HEK293 (cell line): ENCODE data around the gene MECR.
"Not testable (repeated sequence)": the region's sequence is repeated elsewhere in the genome, so short reads cannot be mapped to it uniquely, and the experiment has no call there.

Experiments
- CTCF ChIA-PET: fragments of 350-600 bp; formaldehyde crosslinking; extraction: SDS; loops from one replicate; lab custom pipeline; 2021; ENCODE audit warnings: antibody characterized with exemption; lab: Yijun Ruan, JAX
- POLR2A ChIA-PET: fragments of 300-600 bp; formaldehyde crosslinking; extraction: SDS; loops from one replicate; lab custom pipeline; 2020; ENCODE audit warnings: antibody characterized with exemption, inconsistent platforms; lab: Yijun Ruan, JAX
- H3K27ac ChIP-seq: fragments of 200-500 bp; sonication (Bioruptor generic); 2 replicates; pipeline ENCODE4 v1.5.1; 2014; ENCODE audit warnings: low read depth, low read length, control low read depth, inconsistent platforms; ENCODE audit errors: extremely low read depth
- H3K36me3 ChIP-seq, 2 experiments: fragments of 200-500 bp in 1 of 2; sonication (Bioruptor generic) in 1 of 2; 1 replicate in 1 of 2; 2 replicates in 1 of 2; pipeline ENCODE4 v1.5.1; 2014 to 2017; ENCODE audit warnings: inconsistent platforms in 2 of 2, low read length in 2 of 2; ENCODE audit not compliant: control insufficient read depth in 2 of 2, insufficient read depth in 1 of 2
- H3K4me1 ChIP-seq: fragments of 200-500 bp; sonication (Bioruptor generic); 2 replicates; pipeline ENCODE4 v1.5.1; 2014; ENCODE audit warnings: mild to moderate bottlenecking, low read length, inconsistent platforms; ENCODE audit not compliant: control insufficient read depth, insufficient read depth
- H3K4me3 ChIP-seq: 2 replicates; pipeline ENCODE4 v1.5.1; 2011; ENCODE audit warnings: low read depth, mild to moderate bottlenecking, control low read depth, low read length, moderate library complexity
- H3K9me3 ChIP-seq: fragments of 200-500 bp; sonication (Bioruptor generic); 2 replicates; pipeline ENCODE4 v1.5.1; 2014; ENCODE audit warnings: low read depth, low read length, inconsistent platforms; ENCODE audit not compliant: control insufficient read depth, insufficient read depth
- KLF8 ChIP-seq: fragments of 450-650 bp; formaldehyde crosslinking; IDR thresholded peaks from 2 replicates; pipeline ENCODE4 v1.5.1; 2016; ENCODE audit warnings: missing biosample characterization, missing genetic modification characterization
- MYNN ChIP-seq: fragments of 450-650 bp; formaldehyde crosslinking; IDR thresholded peaks from 2 replicates; pipeline ENCODE4 v1.5.1; 2016; ENCODE audit warnings: missing biosample characterization, missing genetic modification characterization, borderline replicate concordance
- TCF7L2 ChIP-seq: IDR thresholded peaks from 2 replicates; pipeline ENCODE4 v1.6.1; 2011; ENCODE audit warnings: low read depth, mild to moderate bottlenecking, inconsistent platforms, low read length, moderate library complexity, borderline replicate concordance
- ZNF133 ChIP-seq: fragments of 450-650 bp; formaldehyde crosslinking; IDR thresholded peaks from 2 replicates; pipeline ENCODE4 v1.5.1; 2016; ENCODE audit warnings: missing biosample characterization, missing genetic modification characterization
- ZNF214 ChIP-seq: fragments of 450-650 bp; formaldehyde crosslinking; IDR thresholded peaks from 2 replicates; pipeline ENCODE4 v1.5.1; 2017; ENCODE audit warnings: missing biosample characterization, mild to moderate bottlenecking, missing genetic modification characterization, borderline replicate concordance
- ZNF394 ChIP-seq: fragments of 450-650 bp; formaldehyde crosslinking; IDR thresholded peaks from 2 replicates; pipeline ENCODE4 v1.5.1; 2016; ENCODE audit warnings: missing biosample characterization, missing genetic modification characterization, mild to moderate bottlenecking, moderate library complexity, borderline replicate concordance
- ZNF433 ChIP-seq: fragments of 450-650 bp; formaldehyde crosslinking; IDR thresholded peaks from 2 replicates; pipeline ENCODE4 v1.5.1; 2016; ENCODE audit warnings: missing biosample characterization, missing genetic modification characterization, low read depth
- ZNF473 ChIP-seq: fragments of 450-650 bp; formaldehyde crosslinking; IDR thresholded peaks from 2 replicates; pipeline ENCODE4 v1.5.1; 2017; ENCODE audit warnings: missing biosample characterization, missing genetic modification characterization
- ZNF549 ChIP-seq: fragments of 450-650 bp; IDR thresholded peaks from 2 replicates; pipeline ENCODE4 v1.5.1; 2018; ENCODE audit warnings: missing biosample characterization, missing genetic modification characterization, mild to moderate bottlenecking, inconsistent platforms, moderate library complexity
- ZNF610 ChIP-seq: fragments of 450-650 bp; formaldehyde crosslinking; IDR thresholded peaks from 2 replicates; pipeline ENCODE4 v1.5.1; 2016; ENCODE audit warnings: missing biosample characterization, missing genetic modification characterization, borderline replicate concordance
- ZNF626 ChIP-seq: fragments of 450-650 bp; sonication (Bioruptor Pico); formaldehyde crosslinking; IDR thresholded peaks from 2 replicates; pipeline ENCODE4 v1.5.1; 2018; ENCODE audit warnings: missing biosample characterization, missing genetic modification characterization, inconsistent platforms
- ZNF768 ChIP-seq: fragments of 450-650 bp; formaldehyde crosslinking; IDR thresholded peaks from 2 replicates; pipeline ENCODE4 v1.5.1; 2018; ENCODE audit warnings: missing biosample characterization, mild to moderate bottlenecking, missing genetic modification characterization
- ZNF776 ChIP-seq: fragments of 450-650 bp; formaldehyde crosslinking; IDR thresholded peaks from 2 replicates; pipeline ENCODE4 v1.5.0; 2017; ENCODE audit warnings: missing biosample characterization, missing genetic modification characterization, borderline replicate concordance
- ZNF830 ChIP-seq: fragments of 450-650 bp; IDR thresholded peaks from 2 replicates; pipeline ENCODE4 v1.5.0; 2018; ENCODE audit warnings: missing biosample characterization, missing genetic modification characterization, low read depth, mild to moderate bottlenecking, moderate library complexity
- TF ChIP-seq, protein P1 (sequence below): fragments of 450-650 bp; formaldehyde crosslinking; IDR thresholded peaks from 2 replicates; pipeline ENCODE4; 2016; ENCODE audit warnings: missing biosample characterization, missing genetic modification characterization
- TF ChIP-seq, protein P2 (sequence below): fragments of 450-650 bp; formaldehyde crosslinking; IDR thresholded peaks from 2 replicates; pipeline ENCODE4 v1.5.1; 2016; ENCODE audit warnings: missing biosample characterization, missing genetic modification characterization
- TF ChIP-seq, protein P3 (sequence below): fragments of 450-650 bp; formaldehyde crosslinking; IDR thresholded peaks from 2 replicates; pipeline ENCODE4 v1.5.1; 2016; ENCODE audit warnings: missing biosample characterization, missing genetic modification characterization, low read depth
- TF ChIP-seq, protein P4 (sequence below): fragments of 450-650 bp; formaldehyde crosslinking; IDR thresholded peaks from 2 replicates; pipeline ENCODE4 v1.5.1; 2016; ENCODE audit warnings: missing biosample characterization, missing genetic modification characterization
- TF ChIP-seq, protein P5 (sequence below): fragments of 450-650 bp; formaldehyde crosslinking; IDR thresholded peaks from 2 replicates; pipeline ENCODE4 v1.5.1; 2017; ENCODE audit warnings: missing biosample characterization, mild to moderate bottlenecking, missing genetic modification characterization, moderate library complexity

MECR gene

DNA sequence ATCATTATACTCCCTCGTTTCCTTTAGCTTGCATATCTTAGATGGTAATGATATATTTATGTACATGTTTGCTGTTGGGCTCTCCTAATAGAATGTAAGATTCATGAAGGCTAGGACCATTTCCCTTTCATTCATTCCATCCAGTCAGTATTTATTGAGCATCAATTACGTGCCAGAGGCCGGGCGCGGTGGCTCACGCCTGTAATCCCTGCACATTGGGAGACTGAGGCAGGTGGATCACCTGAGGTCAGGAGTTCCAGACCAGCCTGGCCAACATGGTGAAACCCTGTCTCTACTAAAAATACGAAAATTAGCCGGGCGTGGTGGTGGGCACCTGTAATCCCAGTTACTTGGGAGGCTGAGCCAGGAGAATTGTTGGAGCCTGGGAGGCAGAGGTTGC is 4.1 kb upstream of the MECR start:
- H3K27ac ChIP-seq, H3K9me3 ChIP-seq, POLR2A ChIA-PET, H3K4me1 ChIP-seq, H3K36me3 ChIP-seq, H3K4me3 ChIP-seq: not testable (repeated sequence)
- CTCF ChIA-PET, result interaction anchor here (0.7 kb wide), 1 partner anchor 780 kb away, joined by 3 read pairs; no protein-coding TSS in a partner anchor

DNA sequence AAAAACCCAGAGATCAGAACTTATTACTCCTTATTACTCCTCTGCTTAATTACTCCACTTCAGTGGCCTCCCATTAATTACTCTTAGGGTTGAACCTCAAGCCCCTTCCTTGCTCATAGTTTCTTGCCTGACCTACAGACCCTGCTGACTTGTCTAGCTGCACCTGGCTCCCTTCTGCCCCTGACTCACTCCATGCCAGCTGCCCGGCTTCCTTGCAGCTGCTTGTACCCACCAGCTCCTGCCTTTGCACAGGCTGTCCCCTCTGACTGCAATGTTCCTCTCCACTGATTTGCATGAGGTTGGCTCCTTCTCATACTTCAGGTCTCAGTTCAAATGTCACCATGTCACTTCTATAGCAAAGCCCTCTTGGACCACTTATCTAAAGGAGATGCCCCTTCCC is 3.7 kb upstream of the MECR start:
- TF ChIP-seq ZNF549, result no peak
- TF ChIP-seq ZNF776, result no peak
- no peak for TF ChIP-seq ZNF610 (tag by site-specific recombination)
- TF ChIP-seq, protein P1, sequence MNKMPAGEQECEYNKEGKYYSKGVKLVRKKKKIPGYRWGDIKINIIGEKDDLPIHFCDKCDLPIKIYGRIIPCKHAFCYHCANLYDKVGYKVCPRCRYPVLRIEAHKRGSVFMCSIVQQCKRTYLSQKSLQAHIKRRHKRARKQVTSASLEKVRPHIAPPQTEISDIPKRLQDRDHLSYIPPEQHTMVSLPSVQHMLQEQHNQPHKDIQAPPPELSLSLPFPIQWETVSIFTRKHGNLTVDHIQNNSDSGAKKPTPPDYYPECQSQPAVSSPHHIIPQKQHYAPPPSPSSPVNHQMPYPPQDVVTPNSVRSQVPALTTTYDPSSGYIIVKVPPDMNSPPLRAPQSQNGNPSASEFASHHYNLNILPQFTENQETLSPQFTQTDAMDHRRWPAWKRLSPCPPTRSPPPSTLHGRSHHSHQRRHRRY (tag by site-specific recombination), result no peak
- TF ChIP-seq ZNF473 (tag by site-specific recombination), result no peak
- no peak for TF ChIP-seq ZNF626 (tag by site-specific recombination)
- no peak for TF ChIP-seq KLF8
- TF ChIP-seq, protein P2, sequence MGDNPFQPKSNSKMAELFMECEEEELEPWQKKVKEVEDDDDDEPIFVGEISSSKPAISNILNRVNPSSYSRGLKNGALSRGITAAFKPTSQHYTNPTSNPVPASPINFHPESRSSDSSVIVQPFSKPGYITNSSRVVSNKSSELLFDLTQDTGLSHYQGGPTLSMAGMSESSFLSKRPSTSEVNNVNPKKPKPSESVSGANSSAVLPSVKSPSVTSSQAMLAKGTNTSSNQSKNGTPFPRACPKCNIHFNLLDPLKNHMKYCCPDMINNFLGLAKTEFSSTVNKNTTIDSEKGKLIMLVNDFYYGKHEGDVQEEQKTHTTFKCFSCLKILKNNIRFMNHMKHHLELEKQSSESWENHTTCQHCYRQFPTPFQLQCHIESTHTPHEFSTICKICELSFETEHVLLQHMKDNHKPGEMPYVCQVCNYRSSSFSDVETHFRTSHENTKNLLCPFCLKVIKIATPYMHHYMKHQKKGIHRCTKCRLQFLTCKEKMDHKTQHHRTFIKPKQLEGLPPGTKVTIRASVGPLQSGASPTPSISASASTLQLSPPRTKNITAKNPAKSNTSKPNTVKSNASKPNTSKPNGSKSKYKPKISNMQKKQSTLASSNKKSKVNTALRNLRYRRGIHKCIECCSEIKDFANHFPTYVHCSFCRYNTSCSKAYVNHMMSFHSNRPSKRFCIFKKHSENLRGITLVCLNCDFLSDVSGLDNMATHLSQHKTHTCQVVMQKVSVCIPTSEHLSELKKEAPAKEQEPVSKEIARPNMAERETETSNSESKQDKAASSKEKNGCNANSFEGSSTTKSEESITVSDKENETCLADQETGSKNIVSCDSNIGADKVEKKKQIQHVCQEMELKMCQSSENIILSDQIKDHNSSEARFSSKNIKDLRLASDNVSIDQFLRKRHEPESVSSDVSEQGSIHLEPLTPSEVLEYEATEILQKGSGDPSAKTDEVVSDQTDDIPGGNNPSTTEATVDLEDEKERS (tag by site-specific recombination), result no peak
- TF ChIP-seq ZNF830 (tag by site-specific recombination), result no peak
- no peak for TF ChIP-seq TCF7L2
- TF ChIP-seq, protein P3, sequence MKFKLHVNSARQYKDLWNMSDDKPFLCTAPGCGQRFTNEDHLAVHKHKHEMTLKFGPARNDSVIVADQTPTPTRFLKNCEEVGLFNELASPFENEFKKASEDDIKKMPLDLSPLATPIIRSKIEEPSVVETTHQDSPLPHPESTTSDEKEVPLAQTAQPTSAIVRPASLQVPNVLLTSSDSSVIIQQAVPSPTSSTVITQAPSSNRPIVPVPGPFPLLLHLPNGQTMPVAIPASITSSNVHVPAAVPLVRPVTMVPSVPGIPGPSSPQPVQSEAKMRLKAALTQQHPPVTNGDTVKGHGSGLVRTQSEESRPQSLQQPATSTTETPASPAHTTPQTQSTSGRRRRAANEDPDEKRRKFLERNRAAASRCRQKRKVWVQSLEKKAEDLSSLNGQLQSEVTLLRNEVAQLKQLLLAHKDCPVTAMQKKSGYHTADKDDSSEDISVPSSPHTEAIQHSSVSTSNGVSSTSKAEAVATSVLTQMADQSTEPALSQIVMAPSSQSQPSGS (tag by site-specific recombination), result no peak
- no peak for TF ChIP-seq ZNF768 (tag by site-specific recombination)
- TF ChIP-seq ZNF214 (tag by site-specific recombination), result no peak
- no peak for TF ChIP-seq ZNF394 (tag by site-specific recombination)
- TF ChIP-seq, protein P4, sequence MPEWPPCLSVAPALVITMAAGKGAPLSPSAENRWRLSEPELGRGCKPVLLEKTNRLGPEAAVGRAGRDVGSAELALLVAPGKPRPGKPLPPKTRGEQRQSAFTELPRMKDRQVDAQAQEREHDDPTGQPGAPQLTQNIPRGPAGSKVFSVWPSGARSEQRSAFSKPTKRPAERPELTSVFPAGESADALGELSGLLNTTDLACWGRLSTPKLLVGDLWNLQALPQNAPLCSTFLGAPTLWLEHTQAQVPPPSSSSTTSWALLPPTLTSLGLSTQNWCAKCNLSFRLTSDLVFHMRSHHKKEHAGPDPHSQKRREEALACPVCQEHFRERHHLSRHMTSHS (tag by site-specific recombination), result no peak
- no peak for TF ChIP-seq MYNN (tag by site-specific recombination)
- TF ChIP-seq, protein P5, sequence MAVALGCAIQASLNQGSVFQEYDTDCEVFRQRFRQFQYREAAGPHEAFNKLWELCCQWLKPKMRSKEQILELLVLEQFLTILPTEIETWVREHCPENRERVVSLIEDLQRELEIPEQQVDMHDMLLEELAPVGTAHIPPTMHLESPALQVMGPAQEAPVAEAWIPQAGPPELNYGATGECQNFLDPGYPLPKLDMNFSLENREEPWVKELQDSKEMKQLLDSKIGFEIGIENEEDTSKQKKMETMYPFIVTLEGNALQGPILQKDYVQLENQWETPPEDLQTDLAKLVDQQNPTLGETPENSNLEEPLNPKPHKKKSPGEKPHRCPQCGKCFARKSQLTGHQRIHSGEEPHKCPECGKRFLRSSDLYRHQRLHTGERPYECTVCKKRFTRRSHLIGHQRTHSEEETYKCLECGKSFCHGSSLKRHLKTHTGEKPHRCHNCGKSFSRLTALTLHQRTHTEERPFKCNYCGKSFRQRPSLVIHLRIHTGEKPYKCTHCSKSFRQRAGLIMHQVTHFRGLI, result no peak
- TF ChIP-seq ZNF133 (tag by site-specific recombination), result no peak
- no peak for TF ChIP-seq ZNF433 (tag by site-specific recombination)
- POLR2A ChIA-PET, result no interaction called here
- Histone ChIP-seq H3K36me3 (no peaks in the 10 kb centered on the region), H3K4me3 (no peak overlapping the region), H3K4me1 (peaks cover 4% of the 10 kb centered on the region; the same call in 1 of the 2 replicates), H3K27ac (no peak overlapping the region), H3K9me3 (no peaks in the 10 kb centered on the region)
- CTCF ChIA-PET, result no interaction called here
